Neutrophil (primary cell): ENCODE data around the gene PFN3.

Experiments
- H3K27ac ChIP-seq: fragments of 200-600 bp; sonication (generic); 2 replicates; pipeline ENCODE4 v1.5.1; 2016; ENCODE audit warnings: mild to moderate bottlenecking, moderate library complexity
- H3K27me3 ChIP-seq: fragments of 200-600 bp; sonication (generic); 2 replicates; pipeline ENCODE4 v1.6.0; 2016; ENCODE audit warnings: mild to moderate bottlenecking
- H3K36me3 ChIP-seq: fragments of 200-600 bp; sonication (generic); 2 replicates; pipeline ENCODE4 v1.5.1; 2017
- H3K4me1 ChIP-seq, 2 experiments: fragments of 200-600 bp in 1 of 2; sonication (generic) in 1 of 2; 1 replicate in 1 of 2; 2 replicates in 1 of 2; pipeline versions ENCODE4 v1.5.1 to v1.6.1; 2013 to 2016; ENCODE audit warnings: low read depth in 1 of 2, low read length in 1 of 2, mild to moderate bottlenecking in 1 of 2, moderate library complexity in 1 of 2; ENCODE audit not compliant: control insufficient read depth in 1 of 2, insufficient read depth in 1 of 2
- H3K4me3 ChIP-seq, 2 experiments: fragments of 200-600 bp in 1 of 2; sonication (generic) in 1 of 2; 1 replicate in 1 of 2; 2 replicates in 1 of 2; pipeline ENCODE4 v1.5.1; 2013 to 2016; ENCODE audit warnings: low read depth in 1 of 2, low read length in 1 of 2, mild to moderate bottlenecking in 1 of 2, moderate library complexity in 1 of 2
- H3K9me3 ChIP-seq: fragments of 200-600 bp; sonication (generic); 2 replicates; pipeline ENCODE4 v1.5.1; 2016
- TF ChIP-seq, protein P1 (sequence below): fragments of 200-600 bp; sonication (generic); IDR thresholded peaks from 2 replicates; pipeline ENCODE4 v1.5.1; 2016; ENCODE audit warnings: antibody characterized with exemption

Gene PFN3

GRCh38 chr5:177354711-177355110 lies 45.8 kb downstream of the PFN3 start:
- H3K27ac ChIP-seq, result peak overlapping the region; percentile 93
- peak overlapping the region in 1 of 2 experiments; percentile 82 for H3K4me3 ChIP-seq
- no peaks in the 10 kb centered on the region for H3K9me3 ChIP-seq
- no peaks in the 10 kb centered on the region for H3K27me3 ChIP-seq
- TF ChIP-seq, protein P1, sequence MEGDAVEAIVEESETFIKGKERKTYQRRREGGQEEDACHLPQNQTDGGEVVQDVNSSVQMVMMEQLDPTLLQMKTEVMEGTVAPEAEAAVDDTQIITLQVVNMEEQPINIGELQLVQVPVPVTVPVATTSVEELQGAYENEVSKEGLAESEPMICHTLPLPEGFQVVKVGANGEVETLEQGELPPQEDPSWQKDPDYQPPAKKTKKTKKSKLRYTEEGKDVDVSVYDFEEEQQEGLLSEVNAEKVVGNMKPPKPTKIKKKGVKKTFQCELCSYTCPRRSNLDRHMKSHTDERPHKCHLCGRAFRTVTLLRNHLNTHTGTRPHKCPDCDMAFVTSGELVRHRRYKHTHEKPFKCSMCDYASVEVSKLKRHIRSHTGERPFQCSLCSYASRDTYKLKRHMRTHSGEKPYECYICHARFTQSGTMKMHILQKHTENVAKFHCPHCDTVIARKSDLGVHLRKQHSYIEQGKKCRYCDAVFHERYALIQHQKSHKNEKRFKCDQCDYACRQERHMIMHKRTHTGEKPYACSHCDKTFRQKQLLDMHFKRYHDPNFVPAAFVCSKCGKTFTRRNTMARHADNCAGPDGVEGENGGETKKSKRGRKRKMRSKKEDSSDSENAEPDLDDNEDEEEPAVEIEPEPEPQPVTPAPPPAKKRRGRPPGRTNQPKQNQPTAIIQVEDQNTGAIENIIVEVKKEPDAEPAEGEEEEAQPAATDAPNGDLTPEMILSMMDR, result no peak
- peaks cover 7% of the 10 kb centered on the region for H3K36me3 ChIP-seq
- peaks cover 81 to 93% of the 10 kb centered on the region in 2 experiments for H3K4me1 ChIP-seq

- Histone ChIP-seq H3K9me3 (no peaks in the 10 kb centered on the region), H3K27me3 (no peaks in the 10 kb centered on the region), H3K4me3 (no peak overlapping the region), H3K36me3 (peaks cover 9% of the 10 kb centered on the region), H3K27ac (peak overlapping the region; percentile 93), H3K4me1 (peaks cover 81 to 93% of the 10 kb centered on the region in 2 experiments)
- TF ChIP-seq, protein P1, result no peak
Measured at GRCh38 chr5:177354256-177354655, 46.2 kb downstream of the PFN3 start.

- H3K9me3 ChIP-seq, result no peaks in the 10 kb centered on the region
- peaks cover 84 to 86% of the 10 kb centered on the region in 2 experiments for H3K4me1 ChIP-seq
- H3K36me3 ChIP-seq, result peaks cover 14% of the 10 kb centered on the region
- H3K4me3 ChIP-seq, result peak overlapping the region in 1 of 2 experiments; percentile 21
- H3K27ac ChIP-seq, result peak overlapping the region; percentile 97
- TF ChIP-seq, protein P1, result no peak
- no peaks in the 10 kb centered on the region for H3K27me3 ChIP-seq
Measured at GRCh38 chr5:177353093-177353492, 47.4 kb downstream of the PFN3 start.

DNA sequence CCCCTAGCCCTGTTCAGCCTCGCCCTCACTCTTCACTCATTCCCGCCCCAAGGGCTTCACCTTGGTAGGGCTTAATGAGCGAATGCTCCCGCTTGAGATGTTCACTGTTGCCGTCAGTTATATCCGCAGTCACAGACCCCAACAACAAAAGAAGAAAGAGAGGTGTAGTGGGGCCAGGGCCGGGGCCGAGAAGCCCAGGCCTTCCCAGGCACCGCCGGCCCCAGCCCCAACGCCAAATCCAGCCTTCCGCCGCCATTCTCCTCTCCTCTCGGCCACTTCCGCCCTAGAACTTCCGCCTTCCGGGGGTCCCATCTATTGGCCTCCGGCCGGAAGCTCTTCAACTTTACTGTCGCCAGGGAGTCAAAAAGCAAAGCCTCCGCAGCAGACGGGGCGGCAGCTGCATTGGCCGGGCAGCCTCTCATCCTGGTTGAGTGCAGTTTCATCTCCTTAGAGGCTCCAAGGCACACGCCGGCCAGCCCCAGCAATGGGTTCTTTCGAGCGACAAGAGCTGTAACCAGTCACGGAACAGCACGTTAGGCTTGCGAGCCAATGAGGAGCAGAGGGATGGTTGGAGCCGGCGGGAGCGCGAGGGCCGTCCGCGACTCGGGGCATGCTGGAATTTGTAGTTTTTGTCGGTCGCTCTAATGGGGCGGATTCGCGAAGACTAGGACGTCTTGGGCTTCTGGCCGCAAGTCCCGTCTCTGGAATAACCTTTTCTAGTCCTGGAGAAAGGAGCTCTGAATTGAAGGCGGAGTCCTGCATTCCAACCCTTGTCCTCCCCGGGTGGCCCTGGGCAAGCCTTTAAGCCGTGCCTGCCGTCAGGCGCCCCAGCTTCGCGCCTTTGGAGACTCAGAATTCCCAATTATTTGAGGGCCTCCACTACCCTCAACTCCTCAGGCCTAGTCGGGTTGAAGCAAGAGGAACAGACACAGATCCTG lies 48.8 kb downstream of the PFN3 start, which contains the start of gene LMAN2:
Gene LMAN2 (minus strand): TSS at position 277 of the 938 bp plus-strand sequence. CDS start 21 bp downstream, at position 256.
- peaks cover 18% of the 10 kb centered on the region for H3K36me3 ChIP-seq
- no peaks in the 10 kb centered on the region for H3K27me3 ChIP-seq
- TF ChIP-seq, protein P1, result peak; percentile 45
- H3K4me3 ChIP-seq, result peak within 1 kb of the TSS; percentile 81 to 97
- peak within 1 kb of the TSS; percentile 97 for H3K27ac ChIP-seq
- no peaks in the 10 kb centered on the region for H3K9me3 ChIP-seq
- H3K4me1 ChIP-seq, result peaks cover 74 to 75% of the 10 kb centered on the region in 2 experiments

DNA sequence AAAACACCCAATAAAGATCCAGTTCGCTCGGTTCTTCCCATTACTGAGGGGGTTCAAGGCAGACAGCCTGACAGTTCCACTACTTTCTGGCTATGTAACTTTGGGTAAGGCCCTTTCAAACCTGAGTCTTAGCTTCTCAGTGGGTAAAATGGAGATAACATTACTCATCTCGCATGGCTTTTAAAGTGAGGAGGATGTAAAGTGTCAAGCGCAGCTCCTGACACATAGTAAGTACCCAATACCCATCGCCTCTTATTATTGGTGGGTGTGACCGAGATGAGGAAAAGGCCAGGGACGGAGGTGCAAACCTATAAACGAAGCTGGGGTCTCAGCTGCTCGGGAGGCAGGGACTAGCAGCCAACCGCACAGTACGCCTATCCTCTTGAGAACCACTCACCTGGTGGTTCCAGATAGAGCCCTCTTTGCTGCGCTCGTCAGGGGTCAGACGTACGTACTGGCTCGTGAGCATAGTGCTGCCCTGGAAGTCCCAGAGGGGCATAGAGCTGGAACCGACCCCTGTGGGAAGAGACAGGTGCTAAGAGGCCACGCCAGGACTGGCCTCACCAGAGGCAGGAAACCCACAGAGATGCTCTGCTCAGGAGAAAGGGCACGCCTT lies 49.6 kb downstream of the PFN3 start:
- Histone ChIP-seq H3K36me3 (peaks cover 18% of the 10 kb centered on the region), H3K27me3 (no peaks in the 10 kb centered on the region), H3K9me3 (no peaks in the 10 kb centered on the region), H3K4me3 (peak overlapping the region; percentile 81 to 97), H3K4me1 (peaks cover 67% of the 10 kb centered on the region in 2 experiments), H3K27ac (peak overlapping the region; percentile 97)
- TF ChIP-seq, protein P1, result no peak
